K562 (cell line): ENCODE measurements around the gene TNIK. TPM values are rescaled to one million over a fixed set of nuclear protein-coding genes. Genes with fewer than 3 reads are reported as not detected.

ENCODE experiments used
- ATAC-seq: fragments of 200-7000 bp; cut with Tn5 transposase; 3 replicates; pipeline ENCODE4 v1.9.1; 2020; ENCODE audit warnings: moderate library complexity
- BruUV-seq: library from RNA; stranded (reverse); fragments of 400-500 nt; replicated peaks from 2 replicates; lab custom pipeline; 2021; lab: Mats Ljungman, UMichigan
- CTCF ChIA-PET: fragments of 300-600 bp; formaldehyde crosslinking; extraction: SDS; loops from one replicate; lab custom pipeline; 2021; ENCODE audit warnings: low intra/inter-chr PET ratio; lab: Yijun Ruan, JAX
- POLR2A ChIA-PET: fragments of 300-600, 350-650 bp; sonication (Branson Sonifier 250); formaldehyde crosslinking; extraction: SDS; loops from one replicate; lab custom pipeline; 2021; ENCODE audit warnings: antibody characterized with exemption, inconsistent platforms; lab: Yijun Ruan, JAX
- DNase-seq, 4 experiments: peaks; one replicate each; pipeline versions ENCODE4 v3.0.0 to v3.0.0-alpha.2; 2011 to 2018; ENCODE audit warnings: low spot score in 3 of 4, mixed read lengths in 3 of 4; ENCODE audit errors: extremely low read depth in 1 of 4
- FAIRE-seq: peaks from 2 replicates; lab custom pipeline; 2011; peaks lifted over from hg19 to GRCh38; lab: Jason Lieb, UNC
- H2AFZ ChIP-seq: 2 replicates; pipeline ENCODE4 v1.6.0; 2011; ENCODE audit warnings: low read depth, low read length, control low read depth, inconsistent platforms
- H3K27ac ChIP-seq: fragments of 200-600 bp; 3 replicates; pipeline ENCODE4 v1.8.0; 2011; ENCODE audit warnings: low read depth, mild to moderate bottlenecking, control low read depth, inconsistent platforms, low read length, moderate library complexity, mixed read lengths; ENCODE audit errors: extremely low read depth
- H3K27me3 ChIP-seq, 2 experiments: fragments of 300-600 bp in 1 of 2; 2 replicates in 1 of 2; 3 replicates in 1 of 2; pipeline versions ENCODE4 v1.6.0 to v1.8.0; 2011; ENCODE audit warnings: inconsistent platforms in 2 of 2, low read length in 2 of 2, mild to moderate bottlenecking in 1 of 2, mixed read lengths in 1 of 2, moderate library complexity in 1 of 2; ENCODE audit not compliant: control insufficient read depth in 2 of 2, insufficient read depth in 2 of 2
- H3K36me3 ChIP-seq: fragments of 300-600 bp; 3 replicates; pipeline ENCODE4 v1.8.0; 2011; ENCODE audit warnings: mild to moderate bottlenecking, low read length, inconsistent platforms; ENCODE audit not compliant: control insufficient read depth, insufficient read depth
- H3K4me1 ChIP-seq, 2 experiments: fragments of 200-600 bp in 1 of 2; replicated peaks in 1 of 2; 2 replicates in 1 of 2; 3 replicates in 1 of 2; pipeline versions ENCODE4 v1.5.1 to v1.8.0; 2011; ENCODE audit warnings: inconsistent platforms in 2 of 2, low read length in 2 of 2, mild to moderate bottlenecking in 1 of 2, mixed read lengths in 1 of 2, moderate library complexity in 1 of 2; ENCODE audit not compliant: control insufficient read depth in 2 of 2, insufficient read depth in 2 of 2
- H3K4me2 ChIP-seq: 2 replicates; pipeline ENCODE4 v1.6.1; 2011; ENCODE audit warnings: low read length, control low read depth, inconsistent platforms, mixed read lengths; ENCODE audit not compliant: insufficient read depth
- H3K4me3 ChIP-seq: fragments of 200-600 bp; sonication (generic), shearing (Covaris generic); 2 replicates; pipeline ENCODE4 v1.5.1; 2016; ENCODE audit warnings: control low read depth, inconsistent platforms
- H3K79me2 ChIP-seq: fragments of 200-600 bp; 3 replicates; pipeline ENCODE4 v1.8.0; 2011; ENCODE audit warnings: low read length, inconsistent platforms; ENCODE audit not compliant: control insufficient read depth, insufficient read depth
- H3K9ac ChIP-seq, 2 experiments: 2 replicates each; pipeline versions ENCODE4 v1.6.0 to v1.6.1; 2011; ENCODE audit warnings: low read depth in 2 of 2, low read length in 2 of 2, control low read depth in 1 of 2, inconsistent platforms in 1 of 2, mild to moderate bottlenecking in 1 of 2, mixed read lengths in 1 of 2; ENCODE audit not compliant: insufficient read depth in 1 of 2
- H3K9me1 ChIP-seq: one replicate; pipeline ENCODE4 v1.6.0; 2011; ENCODE audit warnings: inconsistent platforms, mild to moderate bottlenecking, low read length, moderate library complexity; ENCODE audit not compliant: control insufficient read depth, insufficient read depth
- H3K9me3 ChIP-seq: replicated peaks from 2 replicates; pipeline ENCODE4 v1.5.1; 2011; ENCODE audit warnings: low read depth, low read length, inconsistent platforms; ENCODE audit not compliant: control insufficient read depth, insufficient read depth
- H4K20me1 ChIP-seq: replicated peaks from 2 replicates; pipeline ENCODE4 v1.6.1; 2011; ENCODE audit warnings: low read length, inconsistent platforms, mixed read lengths; ENCODE audit not compliant: control insufficient read depth, insufficient read depth
- ELK3 ChIP-seq: fragments of 450-650 bp; formaldehyde crosslinking; IDR thresholded peaks from 2 replicates; pipeline ENCODE4 v1.4.0; 2020; ENCODE audit warnings: mild to moderate bottlenecking
- ZBTB43 ChIP-seq: sonication (generic); formaldehyde crosslinking; IDR thresholded peaks from 2 replicates; pipeline ENCODE4 v1.8.0; 2023; ENCODE audit warnings: mild to moderate bottlenecking, missing genetic modification reagents
- WGBS: fragments of 100-300 bp; shearing (Covaris generic); methylation state at CpG from one replicate; pipeline ENCODE4 v1.1.6; 2016; ENCODE audit warnings: low coverage, mixed read lengths; ENCODE audit not compliant: insufficient coverage; ENCODE audit errors: missing lambda C conversion rate; 5-methylcytosine and 5-hydroxymethylcytosine counted together
- in situ Hi-C: fragments of 300-500 bp; cut with MboI; formaldehyde crosslinking; loops from 4 replicates; pipeline ENCODE4 v1.15.0; 2018; ENCODE audit warnings: inconsistent platforms, mixed read lengths
- intact Hi-C: fragments of 100-400 bp; cut with micrococcal nuclease; formaldehyde crosslinking; loops from 2 replicates; pipeline ENCODE4 v1.14.2; 2022
- polyA plus RNA-seq, 8 experiments: library from polyadenylated mRNA; depleted of rRNA in 4 of 8; stranded (reverse) in 5 of 8; unstranded in 3 of 8; fragments of >200 nt; fragmentation: Nextera tagmentation in 2 of 8; fragmentation: Illumina TruSeq in 1 of 8; extraction: Ambion mirVana in 2 of 8; extraction: Trizol in 1 of 8; gene quantifications; 2 replicates each; pipeline versions ENCODE4 v1.2.1 to v1.2.3, GENCODE V29; 2011 to 2014; ENCODE audit warnings: inconsistent platforms in 1 of 8, missing spikeins in 1 of 8
- total RNA-seq, 7 experiments: library from RNA; depleted of rRNA in 6 of 7; stranded (reverse); fragments of >200 nt in 6 of 7; fragmentation: Illumina TruSeq in 2 of 7; extraction: Trizol in 2 of 7; gene quantifications; 2 replicates each; pipeline versions ENCODE4 v1.2.1 to v1.2.3, GENCODE V29; 2011 to 2021; ENCODE audit warnings: low replicate concordance in 1 of 7
- TF ChIP-seq, protein P1 (sequence below): fragments of 450-650 bp; IDR thresholded peaks from 2 replicates; pipeline ENCODE4 v1.6.1; 2016; ENCODE audit warnings: missing biosample characterization, missing genetic modification characterization
- TF ChIP-seq, protein P2 (sequence below): IDR thresholded peaks from 2 replicates; pipeline ENCODE4 v1.6.1; 2011; ENCODE audit warnings: borderline replicate concordance, low read depth, mild to moderate bottlenecking, moderate library complexity, low read length; ENCODE audit not compliant: insufficient read depth, poor library complexity, severe bottlenecking
- TF ChIP-seq, protein P3 (sequence below): IDR thresholded peaks from 2 replicates; pipeline ENCODE4 v1.6.1; 2014; ENCODE audit warnings: antibody characterized with exemption

The TNIK gene
- total and polyA plus RNA-seq, 9 of the 15 experiments (the other 6 are each of a cell fraction or from before 2014, with no cell fraction given), result 6.6 to 39.0 (median 24.7) TPM

GRCh38 chr3:171169443-171169842 lies 290.8 kb downstream of the TNIK start:
- no peaks in the 10 kb centered on the region for H3K9me3 ChIP-seq
- no peak overlapping the region for H3K4me3 ChIP-seq
- no peak overlapping the region for H3K9ac ChIP-seq
- intact Hi-C loops (no loop called here), in situ Hi-C loops (no loop called here)
- no peaks in the 10 kb centered on the region for H3K79me2 ChIP-seq
- WGBS, result 50% methylated on average over 2 of the region's 2 CpGs
- H3K9me1 ChIP-seq, result no peaks in the 10 kb centered on the region
- no peaks in the 10 kb centered on the region for H4K20me1 ChIP-seq
- ChIA-PET POLR2A (no interaction called here), CTCF (no interaction called here)
- peaks cover 34% of the 10 kb centered on the region; the same call in 2 of the 3 replicates for H3K36me3 ChIP-seq
- ATAC-seq (no peak), DNase-seq (no peak), FAIRE-seq (no peak)
- no peak overlapping the region for H3K4me2 ChIP-seq
- no peak overlapping the region for H3K27ac ChIP-seq
- H3K27me3 ChIP-seq, result no peaks in the 10 kb centered on the region
- BruUV-seq, result no TSS peak
- no peak for TF ChIP-seq ELK3 (CRISPR knock-in tag)
- no peak for TF ChIP-seq ZBTB43
- TF ChIP-seq, protein P1, sequence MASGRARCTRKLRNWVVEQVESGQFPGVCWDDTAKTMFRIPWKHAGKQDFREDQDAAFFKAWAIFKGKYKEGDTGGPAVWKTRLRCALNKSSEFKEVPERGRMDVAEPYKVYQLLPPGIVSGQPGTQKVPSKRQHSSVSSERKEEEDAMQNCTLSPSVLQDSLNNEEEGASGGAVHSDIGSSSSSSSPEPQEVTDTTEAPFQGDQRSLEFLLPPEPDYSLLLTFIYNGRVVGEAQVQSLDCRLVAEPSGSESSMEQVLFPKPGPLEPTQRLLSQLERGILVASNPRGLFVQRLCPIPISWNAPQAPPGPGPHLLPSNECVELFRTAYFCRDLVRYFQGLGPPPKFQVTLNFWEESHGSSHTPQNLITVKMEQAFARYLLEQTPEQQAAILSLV (tag), result no peak
- TF ChIP-seq, protein P2, sequence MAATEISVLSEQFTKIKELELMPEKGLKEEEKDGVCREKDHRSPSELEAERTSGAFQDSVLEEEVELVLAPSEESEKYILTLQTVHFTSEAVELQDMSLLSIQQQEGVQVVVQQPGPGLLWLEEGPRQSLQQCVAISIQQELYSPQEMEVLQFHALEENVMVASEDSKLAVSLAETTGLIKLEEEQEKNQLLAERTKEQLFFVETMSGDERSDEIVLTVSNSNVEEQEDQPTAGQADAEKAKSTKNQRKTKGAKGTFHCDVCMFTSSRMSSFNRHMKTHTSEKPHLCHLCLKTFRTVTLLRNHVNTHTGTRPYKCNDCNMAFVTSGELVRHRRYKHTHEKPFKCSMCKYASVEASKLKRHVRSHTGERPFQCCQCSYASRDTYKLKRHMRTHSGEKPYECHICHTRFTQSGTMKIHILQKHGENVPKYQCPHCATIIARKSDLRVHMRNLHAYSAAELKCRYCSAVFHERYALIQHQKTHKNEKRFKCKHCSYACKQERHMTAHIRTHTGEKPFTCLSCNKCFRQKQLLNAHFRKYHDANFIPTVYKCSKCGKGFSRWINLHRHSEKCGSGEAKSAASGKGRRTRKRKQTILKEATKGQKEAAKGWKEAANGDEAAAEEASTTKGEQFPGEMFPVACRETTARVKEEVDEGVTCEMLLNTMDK, result no peak
- TF ChIP-seq, protein P3, sequence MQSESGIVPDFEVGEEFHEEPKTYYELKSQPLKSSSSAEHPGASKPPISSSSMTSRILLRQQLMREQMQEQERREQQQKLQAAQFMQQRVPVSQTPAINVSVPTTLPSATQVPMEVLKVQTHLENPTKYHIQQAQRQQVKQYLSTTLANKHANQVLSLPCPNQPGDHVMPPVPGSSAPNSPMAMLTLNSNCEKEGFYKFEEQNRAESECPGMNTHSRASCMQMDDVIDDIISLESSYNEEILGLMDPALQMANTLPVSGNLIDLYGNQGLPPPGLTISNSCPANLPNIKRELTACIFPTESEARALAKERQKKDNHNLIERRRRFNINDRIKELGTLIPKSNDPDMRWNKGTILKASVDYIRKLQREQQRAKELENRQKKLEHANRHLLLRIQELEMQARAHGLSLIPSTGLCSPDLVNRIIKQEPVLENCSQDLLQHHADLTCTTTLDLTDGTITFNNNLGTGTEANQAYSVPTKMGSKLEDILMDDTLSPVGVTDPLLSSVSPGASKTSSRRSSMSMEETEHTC, result no peak
- TF ChIP-seq, all 486 proteins: peak for 0
- Histone ChIP-seq H3K4me1 (no peaks in the 10 kb centered on the region), H2AFZ (no peak overlapping the region)
